Fibroblast of lung (primary cell): ENCODE results near the gene ARID4A.

ENCODE experiments used
- CTCF ChIP-seq, 2 donors: IDR thresholded peaks in 1 of 2; conservative IDR thresholded peaks in 1 of 2; 1 replicate in 1 of 2; 2 replicates in 1 of 2; pipeline ENCODE4 v1.5.1; 2011 to 2012; ENCODE audit warnings: low read length in 2 of 2, control low read depth in 1 of 2, inconsistent platforms in 1 of 2, low read depth in 1 of 2, mild to moderate bottlenecking in 1 of 2
- EZH2 ChIP-seq: IDR thresholded peaks from 2 replicates; pipeline ENCODE4 v1.5.1; 2012; ENCODE audit warnings: low read length, control low read depth, mild to moderate bottlenecking; ENCODE audit errors: missing control alignments

DNA sequence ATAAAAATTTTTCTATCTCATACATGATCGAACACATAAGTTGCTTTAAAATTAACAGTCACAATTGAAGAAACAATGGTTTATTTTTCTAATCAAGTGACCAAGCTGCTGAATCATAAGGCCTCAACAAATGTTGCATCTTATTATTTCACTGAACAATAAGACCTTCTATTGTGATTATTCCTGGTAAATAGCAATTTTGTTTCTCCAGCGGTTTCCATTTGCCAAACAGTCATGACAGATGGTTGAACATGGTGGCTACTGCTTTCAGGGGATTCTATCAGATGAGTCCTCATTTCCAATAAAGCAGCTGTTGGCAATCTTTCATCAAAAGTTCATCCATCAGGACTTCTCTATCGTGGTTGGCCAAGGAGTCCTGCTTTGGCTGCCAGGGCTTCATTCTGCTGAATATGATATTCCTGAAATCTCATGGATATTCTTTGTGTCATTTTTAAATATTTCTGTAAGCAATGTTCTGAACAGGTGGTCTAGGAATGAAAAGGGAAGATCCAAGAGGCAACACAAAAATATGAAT, 110.4 kb downstream of the ARID4A start:
- TF ChIP-seq CTCF (conservative IDR thresholded peaks at IDR 0.05 in 1 of 2, IDR thresholded peaks at IDR 0.05 in 1 of 2; ENCODE audit: low read depth in 1 of 2, low read length in 2 of 2) = no peak
- no peak for TF ChIP-seq EZH2
